A549 treated with GW870086 at 1 μM for 4 hours (cell line): Measurements from ENCODE around the gene ADGRG7. TPM values are rescaled to one million over a fixed set of nuclear protein-coding genes. Genes with fewer than 3 reads are reported as not detected.

ENCODE experiments used
- total RNA-seq: library from RNA; stranded (reverse); fragments of 200-300 nt; extraction: Qiagen RNA extraction; gene quantifications from 5 replicates; pipeline ENCODE4 v1.2.3, GENCODE V29; 2022; ENCODE audit warnings: low read depth

Gene ADGRG7, protein sequence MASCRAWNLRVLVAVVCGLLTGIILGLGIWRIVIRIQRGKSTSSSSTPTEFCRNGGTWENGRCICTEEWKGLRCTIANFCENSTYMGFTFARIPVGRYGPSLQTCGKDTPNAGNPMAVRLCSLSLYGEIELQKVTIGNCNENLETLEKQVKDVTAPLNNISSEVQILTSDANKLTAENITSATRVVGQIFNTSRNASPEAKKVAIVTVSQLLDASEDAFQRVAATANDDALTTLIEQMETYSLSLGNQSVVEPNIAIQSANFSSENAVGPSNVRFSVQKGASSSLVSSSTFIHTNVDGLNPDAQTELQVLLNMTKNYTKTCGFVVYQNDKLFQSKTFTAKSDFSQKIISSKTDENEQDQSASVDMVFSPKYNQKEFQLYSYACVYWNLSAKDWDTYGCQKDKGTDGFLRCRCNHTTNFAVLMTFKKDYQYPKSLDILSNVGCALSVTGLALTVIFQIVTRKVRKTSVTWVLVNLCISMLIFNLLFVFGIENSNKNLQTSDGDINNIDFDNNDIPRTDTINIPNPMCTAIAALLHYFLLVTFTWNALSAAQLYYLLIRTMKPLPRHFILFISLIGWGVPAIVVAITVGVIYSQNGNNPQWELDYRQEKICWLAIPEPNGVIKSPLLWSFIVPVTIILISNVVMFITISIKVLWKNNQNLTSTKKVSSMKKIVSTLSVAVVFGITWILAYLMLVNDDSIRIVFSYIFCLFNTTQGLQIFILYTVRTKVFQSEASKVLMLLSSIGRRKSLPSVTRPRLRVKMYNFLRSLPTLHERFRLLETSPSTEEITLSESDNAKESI
- total RNA-seq = not detected in 5 replicates

DNA sequence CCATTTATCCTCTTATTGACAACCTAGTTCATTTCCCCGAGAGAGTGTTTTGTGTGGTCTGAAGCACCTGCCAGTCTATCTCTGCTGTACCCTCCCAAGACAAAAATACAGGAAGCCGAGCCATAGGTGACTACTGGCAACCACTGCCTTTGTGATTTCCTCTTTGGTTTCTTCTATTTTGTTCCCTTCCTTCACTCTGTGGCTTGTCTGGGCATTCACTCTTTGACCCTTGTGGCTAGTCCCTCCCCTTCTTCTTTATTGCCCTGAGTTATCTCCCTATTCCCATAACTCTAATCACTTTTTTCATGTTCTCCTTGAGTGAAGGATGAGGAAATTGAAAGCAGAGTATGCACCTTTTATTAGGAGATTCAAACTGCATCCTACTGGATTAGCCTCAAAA, at the start of gene ADGRG7:
TSS of gene ADGRG7 (plus strand) at position 297 of the 400 bp plus-strand sequence. CDS start 256 bp downstream, outside the sequence.

DNA sequence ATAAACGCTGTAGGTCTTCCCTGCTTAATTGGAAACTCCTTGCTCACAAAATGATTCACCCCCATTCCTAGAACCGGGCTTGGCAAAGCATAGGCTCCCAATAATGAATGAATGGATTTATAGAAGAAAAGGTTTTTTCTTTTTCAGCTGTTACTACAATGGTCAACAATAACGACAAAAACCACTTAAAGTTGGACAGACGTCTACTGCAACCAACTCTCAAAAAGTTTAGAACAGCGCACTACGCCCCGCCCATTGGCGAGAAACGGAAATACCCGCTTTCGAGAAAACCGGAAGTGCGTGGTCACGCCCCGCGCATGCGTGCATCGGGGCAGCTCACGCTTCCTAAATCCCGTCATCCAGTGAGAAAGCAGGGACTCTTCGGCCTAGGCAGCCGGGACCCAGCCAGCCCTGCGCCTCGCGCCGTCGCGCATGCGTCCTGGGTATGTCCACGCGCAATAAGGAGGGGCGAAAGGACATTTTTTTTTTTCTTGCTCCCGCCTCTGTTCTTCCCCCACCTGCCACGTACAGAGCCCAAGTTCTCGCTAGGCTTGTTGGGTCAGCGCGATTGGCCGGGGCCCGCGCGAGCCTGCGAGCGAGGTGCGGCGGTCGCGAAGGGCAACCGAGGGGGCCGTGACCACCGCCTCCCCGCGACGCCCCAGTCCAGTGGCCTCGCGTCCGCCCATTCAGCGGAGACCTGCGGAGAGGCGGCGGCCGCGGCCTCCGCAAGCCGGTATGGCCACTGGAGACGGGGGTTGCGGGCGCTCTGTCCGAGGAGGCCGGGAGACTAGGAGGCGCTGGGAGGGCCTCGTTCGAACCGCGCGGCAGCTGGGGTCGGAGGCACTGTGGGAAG, 99.8 kb downstream of the ADGRG7 start, which contains the start of gene TFG:
TSS of gene TFG (plus strand) at position 506 of the 853 bp plus-strand sequence. CDS start 4,192 bp downstream, outside the sequence.

Other genes starting within 250 kb of the ADGRG7 start
- 41.6 to 52.2 TPM (median 49.3 TPM) in 5 replicates for gene TOMM70, start 208.5 kb upstream of the ADGRG7 start, total RNA-seq
- gene LNP1, start 208.1 kb upstream of the ADGRG7 start, total RNA-seq = 0.66 to 1.3 TPM (median 0.89 TPM) in 5 replicates
- 1.9 to 2.6 TPM (median 2.2 TPM) in 5 replicates for gene TMEM45A, start 117.0 kb upstream of the ADGRG7 start, total RNA-seq
- gene TFG, start 99.9 kb downstream of the ADGRG7 start, total RNA-seq = 124 to 155 TPM (median 149 TPM) in 5 replicates